Stimulated activated CD4-positive, alpha-beta T cell treated with anti-CD3 and anti-CD28 coated beads, Interleukin-15, amount 100 ng/mL, for 48 hours (primary cell): ENCODE results near the gene PTGER1.

ENCODE experiments used
- DNase-seq, 2 donors: peaks; one replicate each; pipeline ENCODE4 v3.0.0-alpha.2; 2020; ENCODE audit warnings: low read depth in 2 of 2

PTGER1 gene

DNA sequence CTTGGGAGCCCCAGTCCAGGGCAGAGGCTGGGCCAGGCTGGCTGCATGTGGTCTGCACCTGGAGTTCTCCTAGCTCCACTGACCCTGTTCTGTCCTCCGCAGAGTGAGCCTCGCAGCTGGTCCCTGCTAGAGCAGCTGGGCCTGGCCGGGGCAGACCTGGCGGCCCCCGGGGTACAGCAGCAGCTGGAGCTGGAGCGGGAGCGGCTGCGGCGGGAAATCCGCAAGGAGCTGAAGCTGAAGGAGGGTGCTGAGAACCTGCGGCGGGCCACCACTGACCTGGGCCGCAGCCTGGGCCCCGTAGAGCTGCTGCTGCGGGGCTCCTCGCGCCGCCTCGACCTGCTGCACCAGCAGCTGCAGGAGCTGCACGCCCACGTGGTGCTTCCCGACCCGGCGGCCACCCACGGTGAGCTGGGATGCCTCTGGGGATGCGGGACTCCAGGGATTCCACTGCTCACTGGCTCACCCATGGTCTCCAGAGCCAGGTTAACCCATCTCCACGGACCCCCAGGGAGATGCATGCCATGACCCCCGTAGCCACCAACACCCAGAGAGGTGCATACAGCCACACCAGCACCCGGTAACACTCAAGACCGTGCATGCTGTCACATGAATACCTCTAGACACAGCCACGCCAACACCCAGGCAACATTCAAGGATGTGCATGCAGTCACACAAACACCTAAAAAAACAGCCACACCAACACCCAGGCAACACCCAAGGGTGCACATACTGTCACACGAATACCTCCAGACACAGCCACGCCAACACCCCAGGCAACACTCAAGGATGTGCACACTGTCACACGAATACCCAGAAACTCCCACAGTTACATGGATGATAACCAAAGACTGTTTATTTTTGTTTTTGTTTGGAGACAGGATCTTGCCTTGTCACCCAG, 33.9 kb downstream of the PTGER1 start:
- DNase-seq, result no peak

DNA sequence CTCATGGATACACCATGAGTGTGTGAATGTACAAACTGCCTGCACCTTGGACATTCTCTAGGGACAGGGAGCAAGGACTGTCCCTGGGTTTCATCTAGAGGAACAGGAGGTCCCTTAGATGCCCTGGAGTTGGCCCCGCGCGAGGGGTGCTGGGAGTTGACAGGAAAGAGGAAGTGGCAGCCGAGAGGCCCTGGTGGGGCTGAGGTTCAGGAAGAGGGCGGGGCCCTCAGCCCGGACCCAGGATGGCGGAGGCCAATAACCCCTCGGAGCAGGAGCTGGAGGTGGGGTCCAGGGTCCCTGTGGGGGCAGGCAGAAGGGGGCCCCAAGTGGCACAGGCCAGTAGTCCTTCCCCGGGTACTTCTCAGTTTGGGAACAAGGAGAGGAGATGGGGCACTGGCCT, 35.1 kb downstream of the PTGER1 start:
- peak; percentile 60 to 72 for DNase-seq

DNA sequence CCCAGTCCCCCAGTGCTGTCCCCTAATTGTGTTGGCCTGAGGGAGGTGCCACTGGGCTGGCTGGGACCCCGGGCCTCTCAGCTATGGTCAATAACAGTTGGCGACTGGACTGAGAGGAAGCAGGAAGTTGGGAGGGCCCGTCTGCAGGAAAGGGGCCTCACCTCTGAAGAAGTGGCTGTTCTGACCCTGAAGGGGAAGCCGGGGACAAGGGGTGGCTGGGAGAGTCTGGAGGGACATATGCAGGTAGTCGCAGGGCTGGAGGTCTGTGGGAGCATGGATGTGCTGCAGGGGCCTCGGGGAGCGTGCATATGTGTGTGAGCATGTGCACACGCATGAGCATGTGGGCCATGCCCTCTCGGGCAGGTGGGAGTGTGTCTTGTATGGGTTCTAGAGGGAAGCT, 36.1 kb downstream of the PTGER1 start:
- no peak for DNase-seq

DNA sequence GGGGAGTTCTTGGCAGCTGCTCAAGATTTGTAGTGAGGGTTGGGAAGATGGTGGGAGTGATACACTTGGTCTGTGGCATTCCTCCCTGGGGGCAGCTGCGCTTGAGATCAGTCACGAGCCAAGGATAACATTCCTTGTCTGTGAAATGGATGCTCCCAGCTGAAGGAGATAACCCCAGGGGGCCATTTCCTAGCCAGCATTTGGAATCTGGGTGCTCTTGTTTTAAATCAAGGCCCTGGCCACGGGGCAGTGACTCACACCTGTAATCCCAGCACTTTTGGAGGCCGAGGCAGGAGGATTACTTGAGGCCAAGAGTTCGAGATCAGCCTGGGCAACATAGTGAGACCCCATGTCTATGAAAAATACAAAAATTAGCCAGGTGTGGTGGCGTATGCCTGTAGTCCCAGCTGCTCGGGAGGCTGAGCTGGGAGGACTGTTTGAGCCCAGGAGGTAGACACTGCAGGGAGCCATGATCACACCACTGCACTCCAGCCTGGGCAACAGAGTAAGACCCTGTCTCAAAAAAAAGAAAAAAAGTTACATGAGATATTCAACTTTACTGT, 37.5 kb downstream of the PTGER1 start:
- DNase-seq, result no peak

DNA sequence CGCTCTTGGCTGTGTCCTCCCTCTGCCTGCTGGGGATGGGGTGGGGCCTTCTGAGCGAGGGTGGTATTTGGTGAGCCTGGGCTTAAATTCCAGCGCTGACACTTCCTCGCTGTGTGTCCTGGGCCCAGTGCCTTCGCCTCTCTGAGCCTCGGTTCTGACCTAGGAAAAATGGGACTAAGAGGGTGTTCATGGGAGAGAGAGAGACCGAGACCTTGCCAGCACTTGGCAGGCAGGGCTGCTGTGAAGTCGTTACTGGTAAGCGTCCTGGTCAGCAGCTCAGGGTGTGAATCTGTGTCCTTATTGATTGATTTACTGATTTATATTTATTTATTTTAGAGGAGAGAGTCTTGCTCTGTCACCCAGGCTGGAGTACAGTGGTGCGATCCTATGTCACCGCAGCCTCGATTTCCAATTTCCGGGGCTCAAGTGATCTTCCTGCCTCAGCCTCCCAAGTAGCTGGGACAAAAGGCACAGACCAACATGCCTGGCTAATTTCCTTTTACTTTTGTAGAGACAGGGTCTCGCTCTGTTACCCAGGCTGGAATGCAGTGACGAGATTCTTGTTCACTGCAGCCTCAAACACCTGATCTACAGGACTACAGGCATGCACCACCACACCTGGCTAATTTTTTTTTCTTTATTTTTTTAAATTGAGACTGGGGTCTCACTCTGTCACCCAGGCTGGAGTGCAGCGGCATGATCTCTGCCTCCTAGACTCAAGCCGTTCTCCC, 39.7 kb downstream of the PTGER1 start:
- DNase-seq, result no peak

DNA sequence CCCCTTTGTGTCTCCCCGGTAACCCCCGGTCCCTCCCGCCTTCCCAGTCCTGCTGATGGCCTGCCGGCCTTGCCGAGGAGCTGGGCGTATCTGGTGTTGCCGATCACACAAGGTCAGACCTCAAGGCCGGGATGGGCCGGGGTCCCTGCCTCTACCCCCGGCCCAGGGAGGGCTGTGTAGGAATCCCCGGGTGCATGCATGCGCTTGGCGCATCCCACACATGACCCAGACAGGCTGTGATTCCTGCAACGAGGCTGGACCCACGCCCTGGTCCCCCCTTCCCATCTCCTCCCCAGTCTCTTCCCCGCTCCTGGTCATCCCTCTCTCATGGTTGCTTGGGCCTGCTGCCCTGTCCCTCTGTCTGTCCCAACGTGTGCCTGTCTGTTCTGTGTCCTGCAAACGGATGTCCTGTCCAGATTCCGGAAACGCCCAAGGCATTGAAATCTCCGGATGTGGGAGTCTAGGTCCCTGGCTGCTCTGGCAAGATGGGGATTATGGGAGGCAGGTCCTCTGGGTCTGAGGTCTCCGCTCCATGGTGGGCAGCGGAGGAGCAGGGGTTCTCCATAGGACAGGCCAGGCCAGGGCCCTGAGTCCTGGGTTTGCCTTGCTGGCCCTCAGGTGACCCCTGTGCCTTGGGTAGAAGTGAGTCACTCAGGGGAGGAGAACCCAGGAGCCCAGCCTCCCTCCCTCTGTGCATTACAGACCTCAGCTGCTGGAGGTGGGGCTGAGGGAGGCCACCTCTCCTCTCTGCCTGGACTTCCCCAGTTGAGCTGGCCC, 40.4 kb downstream of the PTGER1 start:
- no peak for DNase-seq

DNA sequence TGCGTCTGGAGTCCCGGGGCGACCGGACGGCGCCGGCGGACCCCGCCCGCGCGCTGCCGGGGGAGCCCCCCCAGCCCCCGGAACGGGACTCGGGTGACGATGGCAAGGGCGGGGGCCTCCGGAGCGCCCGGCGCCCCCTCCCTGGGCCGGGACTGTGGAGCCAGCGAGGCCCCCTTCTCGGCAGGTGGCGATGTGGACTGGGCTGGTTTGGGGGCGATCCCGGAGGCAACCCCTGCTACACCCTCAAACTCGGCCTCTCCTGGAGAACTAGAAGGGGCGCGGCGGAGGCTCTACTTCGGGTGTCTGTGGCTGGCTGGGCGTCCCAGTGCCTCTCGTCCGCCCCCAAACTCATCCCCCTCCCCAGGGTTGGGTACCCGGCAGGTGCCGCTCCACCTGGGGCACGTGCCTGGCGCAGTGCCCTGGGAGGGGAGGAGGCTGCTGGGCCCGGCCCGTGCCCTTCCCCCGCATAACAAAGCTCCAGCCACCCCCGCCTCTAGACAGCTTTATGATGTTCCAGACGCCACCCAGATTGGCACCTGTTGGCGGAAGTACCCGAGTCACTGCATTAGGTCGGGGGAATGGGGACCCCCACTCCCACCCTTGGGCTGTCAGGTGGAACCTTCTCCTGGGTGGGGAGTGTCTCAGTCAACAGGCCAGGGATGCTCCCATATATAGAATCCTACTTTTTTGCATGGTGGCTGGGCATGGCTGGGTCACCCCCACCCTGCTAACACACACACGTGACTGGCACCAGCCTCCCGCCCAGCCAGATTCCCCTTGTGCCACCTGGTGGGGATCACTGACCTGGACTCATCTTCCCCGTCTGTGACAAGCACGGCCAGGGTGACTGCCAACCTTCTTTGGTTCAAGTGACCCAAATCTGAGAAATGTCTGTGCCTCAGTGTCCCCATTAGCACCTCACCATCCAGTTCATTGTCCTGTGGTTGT, 41.3 kb downstream of the PTGER1 start:
- no peak for DNase-seq

DNA sequence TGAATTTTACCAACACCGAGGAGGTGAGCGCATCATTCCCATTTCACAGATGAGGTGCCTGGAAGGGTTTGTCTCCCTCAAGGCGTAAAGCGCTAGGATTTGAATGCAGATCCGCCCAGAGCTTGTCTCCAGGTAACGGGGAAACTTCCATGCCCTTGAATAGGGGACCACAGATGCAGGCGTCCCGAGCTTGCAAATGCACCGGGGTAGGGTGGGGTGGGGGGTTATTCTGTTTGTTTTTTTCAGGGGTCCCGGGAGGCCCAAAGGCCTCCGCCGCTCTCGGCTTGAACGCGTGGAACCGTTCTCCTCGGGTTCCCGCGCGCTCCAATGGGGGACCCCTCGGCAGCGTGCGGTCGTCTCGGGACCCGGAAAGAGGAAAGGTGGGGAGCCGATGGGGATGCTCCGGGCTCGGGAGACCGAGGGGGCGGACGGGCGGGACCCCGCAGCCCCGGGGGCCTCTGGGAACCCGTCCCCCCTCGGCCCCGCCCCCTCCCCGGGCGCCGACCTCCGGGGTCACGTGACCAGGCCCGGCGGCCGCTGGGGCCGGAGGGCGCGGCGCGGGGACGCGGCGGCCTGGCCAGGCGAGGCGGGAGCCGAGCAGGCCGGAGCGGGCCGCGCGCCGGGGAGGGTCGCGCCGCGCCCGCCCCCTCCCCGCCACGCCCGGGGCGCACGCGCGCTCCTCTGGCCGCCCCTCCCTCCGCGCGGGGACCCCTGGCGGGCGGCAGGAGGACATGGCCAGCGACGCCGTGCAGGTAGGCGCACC, 42.2 kb downstream of the PTGER1 start, which contains the start of gene PKN1:
Gene PKN1 (plus strand): TSS at position 516 of the 763 bp plus-strand sequence. CDS start 216 bp downstream, at position 732.
- DNase-seq, result peak in 1 of 2 donors; percentile 55

DNA sequence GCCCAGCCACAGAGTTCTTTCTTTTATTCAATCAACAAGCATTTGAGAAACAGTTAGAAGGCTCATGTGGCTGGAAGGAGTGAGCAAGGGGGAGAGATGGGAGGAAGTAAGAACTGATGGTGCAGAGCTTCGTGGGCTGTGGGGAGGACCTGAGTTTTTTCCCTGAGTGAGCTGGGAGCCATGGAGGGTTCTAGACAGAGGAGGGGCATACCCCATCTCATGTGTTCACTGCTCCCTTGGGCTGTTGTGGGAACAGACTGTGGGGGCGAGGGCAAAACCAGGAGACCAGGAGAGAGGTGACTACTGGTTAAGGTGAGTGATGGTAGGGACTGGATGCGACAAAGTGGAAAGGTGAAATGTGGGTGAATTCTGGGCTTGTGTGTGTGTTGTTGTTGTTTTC, 44.4 kb downstream of the PTGER1 start:
- DNase-seq, result no peak

DNA sequence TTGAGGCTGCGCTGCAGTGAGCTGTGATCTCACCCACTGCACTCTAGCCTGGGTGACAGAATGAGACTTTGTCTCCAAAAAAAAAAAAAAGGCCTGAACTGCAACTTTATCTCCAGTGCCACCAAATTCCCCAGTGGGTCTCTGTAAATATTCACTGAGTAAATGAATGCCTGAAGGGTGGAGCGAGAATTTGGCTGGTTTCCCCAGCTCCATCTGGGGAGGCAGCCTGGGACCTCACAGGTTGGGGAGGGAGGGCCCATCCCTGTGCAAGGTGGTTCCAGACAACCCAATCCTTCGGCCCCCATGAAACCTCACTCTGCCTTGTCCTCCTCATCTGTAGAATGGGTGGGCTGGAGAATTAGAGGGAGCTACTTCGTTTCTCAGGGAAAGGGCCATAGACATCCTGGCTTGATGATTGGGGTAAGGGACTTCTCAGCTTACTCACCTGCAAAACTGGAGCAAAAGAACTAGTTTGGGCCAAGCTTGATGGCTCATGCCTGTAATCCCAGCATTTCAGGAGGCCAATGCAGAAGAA, 46.2 kb downstream of the PTGER1 start:
- no peak for DNase-seq

DNA sequence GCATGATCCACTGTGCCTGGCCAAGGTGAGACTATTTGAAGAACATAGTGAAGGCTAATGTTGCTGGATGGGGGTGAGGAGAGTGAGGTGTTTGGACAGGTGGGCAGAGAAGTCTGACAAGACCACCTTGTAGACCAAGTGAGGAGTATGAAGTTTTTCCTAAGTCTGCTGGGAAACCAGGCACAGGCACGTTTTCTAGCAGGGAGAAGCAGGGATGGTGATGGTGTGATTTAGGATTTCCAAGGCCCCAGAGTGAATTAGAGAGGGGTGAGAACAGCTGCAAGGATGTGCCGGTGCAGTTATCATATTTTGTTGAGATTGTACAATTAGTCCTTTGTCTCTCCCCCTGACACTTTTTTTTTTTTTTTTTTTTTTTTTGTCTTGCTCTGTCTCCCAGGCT, 47.7 kb downstream of the PTGER1 start:
- DNase-seq, result no peak

DNA sequence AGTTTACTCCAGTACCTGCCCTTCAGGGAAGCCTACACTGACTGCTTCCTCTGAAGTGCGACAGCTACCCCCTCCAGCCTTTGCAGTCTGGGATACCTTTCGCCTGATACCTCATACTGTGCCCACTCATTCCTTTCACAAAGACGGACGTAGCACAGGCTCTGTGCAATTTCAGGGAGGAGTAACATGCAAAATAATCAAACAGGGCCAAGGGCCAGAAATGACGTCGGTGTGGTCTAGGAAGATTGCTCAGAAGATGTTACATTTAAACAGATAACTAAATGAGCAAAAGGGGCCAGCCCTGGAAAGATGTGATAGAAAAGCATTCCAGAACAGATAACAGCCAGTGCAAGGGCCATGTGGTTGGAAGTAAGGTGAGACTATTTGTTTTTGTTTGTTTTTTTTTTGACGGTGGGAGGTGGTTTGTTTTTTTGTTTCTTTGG, 49.4 kb downstream of the PTGER1 start:
- no peak for DNase-seq
